GM12878 (cell line): ENCODE data around the gene TUBA8. TPM values are rescaled to one million over a fixed set of nuclear protein-coding genes. Genes with fewer than 3 reads are reported as not detected.

Source experiments
- ATAC-seq: fragments of 200-7000 bp; cut with Tn5 transposase; 3 replicates; pipeline ENCODE4 v1.9.1; 2020; ENCODE audit warnings: mild to moderate bottlenecking, moderate library complexity
- BruUV-seq: library from RNA; stranded (reverse); fragments of 400-500 nt; replicated peaks from 2 replicates; lab custom pipeline; 2021; lab: Mats Ljungman, UMichigan
- CTCF ChIA-PET: fragments of 300-600 bp; sonication (Branson Sonifier 250); formaldehyde crosslinking; extraction: SDS; loops from one replicate; lab custom pipeline; 2021; ENCODE audit warnings: inconsistent platforms; lab: Yijun Ruan, JAX
- POLR2A ChIA-PET: fragments of 350-600 bp; formaldehyde crosslinking; extraction: SDS; loops from one replicate; lab custom pipeline; 2021; ENCODE audit warnings: inconsistent platforms; lab: Charles Lee
- RAD21 ChIA-PET: fragments of 300-600 bp; sonication (Branson Sonifier 250); formaldehyde crosslinking; loops from one replicate; lab custom pipeline; 2023; ENCODE audit warnings: antibody characterized with exemption; ENCODE audit not compliant: unreplicated experiment; lab: Charles Lee
- SMC1A ChIA-PET: fragments of 300-600 bp; sonication (Branson Sonifier 250); formaldehyde crosslinking; loops from one replicate; lab custom pipeline; 2023; ENCODE audit not compliant: unreplicated experiment, uncharacterized antibody; lab: Charles Lee
- DNase-seq: peaks from one replicate; pipeline ENCODE4 v3.0.0-alpha.2; 2011; ENCODE audit warnings: low read depth, low spot score
- FAIRE-seq: peaks from 3 replicates; lab custom pipeline; 2011; peaks lifted over from hg19 to GRCh38; lab: Jason Lieb, UNC
- H2AFZ ChIP-seq: 2 replicates; pipeline ENCODE4 v1.6.0; 2011; ENCODE audit warnings: low read depth, low read length, control low read depth; ENCODE audit not compliant: control insufficient read depth
- H3K27ac ChIP-seq: 2 replicates; pipeline ENCODE4 v1.5.1; 2011; ENCODE audit warnings: control low read depth; ENCODE audit not compliant: control insufficient read depth, insufficient read depth
- H3K27me3 ChIP-seq, 2 experiments: replicated peaks in 1 of 2; 2 replicates each; pipeline versions ENCODE4 v1.6.0 to v1.6.1; 2011; ENCODE audit warnings: low read length in 1 of 2; ENCODE audit not compliant: control insufficient read depth in 2 of 2, insufficient read depth in 2 of 2
- H3K36me3 ChIP-seq, 2 experiments: 2 replicates each; pipeline ENCODE4 v1.5.1; 2011; ENCODE audit warnings: low read length in 1 of 2; ENCODE audit not compliant: control insufficient read depth in 2 of 2, insufficient read depth in 2 of 2
- H3K4me1 ChIP-seq: 2 replicates; pipeline ENCODE4 v1.6.1; 2011; ENCODE audit warnings: mild to moderate bottlenecking, low read length, moderate library complexity, mixed read lengths; ENCODE audit not compliant: control insufficient read depth, insufficient read depth
- H3K4me2 ChIP-seq: 2 replicates; pipeline ENCODE4 v1.6.0; 2011; ENCODE audit warnings: control low read depth; ENCODE audit not compliant: control insufficient read depth, insufficient read depth
- H3K4me3 ChIP-seq: fragments of 200-600 bp; sonication (generic); 2 replicates; pipeline ENCODE4 v1.5.1; 2016
- H3K79me2 ChIP-seq: 2 replicates; pipeline ENCODE4 v1.6.0; 2011; ENCODE audit warnings: low read length; ENCODE audit not compliant: control insufficient read depth, insufficient read depth
- H3K9ac ChIP-seq: 2 replicates; pipeline ENCODE4 v1.8.0; 2011; ENCODE audit warnings: low read length, control low read depth, mixed read lengths; ENCODE audit not compliant: control insufficient read depth, insufficient read depth
- H3K9me3 ChIP-seq: replicated peaks from 3 replicates; pipeline ENCODE4 v1.5.1; 2011; ENCODE audit warnings: mild to moderate bottlenecking, low read length; ENCODE audit not compliant: control insufficient read depth, insufficient read depth
- H4K20me1 ChIP-seq: 2 replicates; pipeline ENCODE4 v1.6.0; 2011; ENCODE audit not compliant: control insufficient read depth, insufficient read depth
- BHLHE40 ChIP-seq, 2 experiments: fragments of 450-650 bp in 1 of 2; IDR thresholded peaks; 2 replicates each; pipeline ENCODE4 v1.6.1; 2011 to 2017; ENCODE audit warnings: low read depth in 2 of 2, borderline replicate concordance in 1 of 2, improper control_type of control experiment in 1 of 2, low read length in 1 of 2, mild to moderate bottlenecking in 1 of 2
- BRCA1 ChIP-seq: IDR thresholded peaks from 2 replicates; pipeline ENCODE4 v1.6.1; 2011; ENCODE audit warnings: low read depth, low read length, improper control_type of control experiment
- DPF2 ChIP-seq: fragments of 450-650 bp; IDR thresholded peaks from 2 replicates; pipeline ENCODE4 v1.6.1; 2017; ENCODE audit warnings: mild to moderate bottlenecking
- EED ChIP-seq: sonication (generic); IDR thresholded peaks from 2 replicates; pipeline ENCODE4 v1.6.1; 2016; ENCODE audit warnings: antibody characterized with exemption, low read depth
- EZH2 ChIP-seq: IDR thresholded peaks from 2 replicates; pipeline ENCODE4 v1.6.1; 2012; ENCODE audit warnings: low read depth, mild to moderate bottlenecking, control low read depth, inconsistent platforms, low read length, borderline replicate concordance; ENCODE audit not compliant: control insufficient read depth
- IRF4 ChIP-seq: IDR thresholded peaks from 2 replicates; pipeline ENCODE4 v1.6.1; 2011; ENCODE audit warnings: low read depth, low read length
- KAT2A ChIP-seq: conservative IDR thresholded peaks from 2 replicates; pipeline ENCODE4 v1.6.1; 2011; ENCODE audit warnings: low read depth, low read length; ENCODE audit not compliant: control insufficient read depth
- MEF2A ChIP-seq: IDR thresholded peaks from 2 replicates; pipeline ENCODE4 v1.6.1; 2011; ENCODE audit warnings: low read depth, mild to moderate bottlenecking, low read length, moderate library complexity; ENCODE audit not compliant: insufficient read depth
- MEF2B ChIP-seq: fragments of 450-650 bp; IDR thresholded peaks from 2 replicates; pipeline ENCODE4 v1.6.1; 2018; ENCODE audit warnings: mild to moderate bottlenecking, moderate library complexity; ENCODE audit not compliant: partially characterized antibody, poor library complexity, severe bottlenecking
- NFYB ChIP-seq: IDR thresholded peaks from 2 replicates; pipeline ENCODE4 v1.6.1; 2011; ENCODE audit warnings: low read depth, mild to moderate bottlenecking, low read length, improper control_type of control experiment, moderate library complexity; ENCODE audit not compliant: insufficient read depth
- NR2C1 ChIP-seq: fragments of 450-650 bp; IDR thresholded peaks from 2 replicates; pipeline ENCODE4 v1.6.1; 2017; ENCODE audit warnings: antibody characterized with exemption, mild to moderate bottlenecking, moderate library complexity
- POLR2A ChIP-seq: IDR thresholded peaks from 2 replicates; pipeline ENCODE4 v1.6.1; 2011; ENCODE audit warnings: low read depth, mild to moderate bottlenecking, low read length
- RFX5 ChIP-seq: IDR thresholded peaks from 2 replicates; pipeline ENCODE4 v1.6.1; 2011; ENCODE audit warnings: low read depth, low read length, improper control_type of control experiment
- SIX5 ChIP-seq: IDR thresholded peaks from 2 replicates; pipeline ENCODE4 v1.6.1; 2011; ENCODE audit warnings: mild to moderate bottlenecking, low read depth, low read length, moderate library complexity; ENCODE audit not compliant: severe bottlenecking
- TCF3 ChIP-seq: IDR thresholded peaks from 2 replicates; pipeline ENCODE4 v1.6.1; 2012; ENCODE audit warnings: low read depth, mild to moderate bottlenecking, low read length, borderline replicate concordance; ENCODE audit not compliant: insufficient read depth
- ZBTB33 ChIP-seq: fragments of 450-650 bp; IDR thresholded peaks from 2 replicates; pipeline ENCODE4 v1.6.1; 2017; ENCODE audit warnings: mild to moderate bottlenecking
- ZBTB40 ChIP-seq: fragments of 450-650 bp; IDR thresholded peaks from 2 replicates; pipeline ENCODE4 v1.6.1; 2016; ENCODE audit warnings: mild to moderate bottlenecking, moderate library complexity, borderline replicate concordance
- ZNF622 ChIP-seq: fragments of 450-650 bp; IDR thresholded peaks from 2 replicates; pipeline ENCODE4 v1.6.1; 2017; ENCODE audit warnings: mild to moderate bottlenecking, inconsistent platforms
- WGBS: methylation state at CpG from one replicate; pipeline ENCODE4 v1.1.6; 2016; ENCODE audit warnings: low lambda C conversion rate; ENCODE audit not compliant: insufficient replicate concordance, insufficient coverage; ENCODE audit errors: missing lambda C conversion rate; 5-methylcytosine and 5-hydroxymethylcytosine counted together
- in situ Hi-C: fragments of 300-500 bp; cut with MboI; formaldehyde crosslinking; loops from 9 replicates; pipeline ENCODE4 v1.14.3; 2018; ENCODE audit warnings: mixed read lengths
- intact Hi-C: fragments of 100-400 bp; cut with micrococcal nuclease; formaldehyde crosslinking; loops from one replicate; pipeline ENCODE4 v1.14.2; 2022; ENCODE audit not compliant: unreplicated experiment
- polyA plus RNA-seq, 11 experiments: library from polyadenylated mRNA; depleted of rRNA in 4 of 11; unstranded in 6 of 11; stranded (reverse) in 5 of 11; fragments of >200 nt; fragmentation: Nextera tagmentation in 4 of 11; fragmentation: Illumina TruSeq in 1 of 11; extraction: Ambion mirVana in 4 of 11; extraction: Trizol in 1 of 11; gene quantifications; 1 replicate in 1 of 11; 2 replicates in 10 of 11; pipeline versions ENCODE4 v1.2.1 to v1.2.3, GENCODE V29; 2011 to 2016; ENCODE audit warnings: inconsistent platforms in 2 of 11, missing spikeins in 2 of 11, low read depth in 1 of 11
- total RNA-seq, 4 experiments: library from RNA; depleted of rRNA in 3 of 4; stranded (reverse); fragments of >200 nt in 3 of 4; fragmentation: Illumina TruSeq in 1 of 4; extraction: Trizol in 1 of 4; gene quantifications; 2 replicates each; pipeline versions ENCODE4 v1.2.1 to v1.2.3, GENCODE V29; 2013 to 2021

Gene TUBA8
- total and polyA plus RNA-seq, 10 of the 15 experiments (the other 5 are each of a cell fraction or from before 2014, with no cell fraction given): 2.2 to 30.3 (median 21.0) TPM

DNA sequence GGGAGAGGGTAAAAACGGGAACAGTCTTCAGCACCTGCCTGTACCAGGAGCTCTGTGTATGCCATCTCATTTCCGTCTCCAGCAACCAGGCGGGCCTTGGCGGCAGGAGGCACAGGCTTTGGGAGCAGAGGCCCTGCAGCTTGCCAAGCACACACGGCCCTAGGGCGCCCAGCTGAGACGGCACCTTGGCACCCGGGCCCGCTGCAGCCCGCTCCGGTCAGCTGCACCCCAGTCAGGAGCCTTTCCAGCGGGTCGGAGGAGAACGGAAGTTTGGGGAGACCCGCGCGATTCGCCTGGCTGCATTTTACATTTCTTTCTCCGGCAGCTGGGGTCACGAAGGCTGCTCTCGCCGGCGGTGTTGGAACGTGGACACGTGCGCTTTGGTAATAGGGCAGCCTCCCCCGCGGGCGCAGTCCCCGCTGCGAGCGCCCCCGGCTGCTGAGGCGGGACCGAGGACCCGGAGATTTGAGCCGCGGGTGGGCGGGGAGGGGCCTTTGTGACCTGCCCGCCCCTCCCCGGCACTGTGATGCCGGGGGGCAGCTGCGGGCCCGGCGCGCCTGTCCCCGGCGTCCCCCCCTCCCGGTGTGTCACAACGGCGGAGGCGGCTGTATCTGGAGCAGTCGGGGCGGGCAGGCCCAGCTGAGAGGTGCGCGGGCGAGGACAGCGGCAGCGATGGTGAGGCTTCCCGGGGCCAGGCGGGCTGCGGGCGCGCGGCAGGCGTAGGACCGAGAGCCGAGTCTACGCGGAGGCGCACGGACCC is at the start of gene TUBA8 (continued):
- TF ChIP-seq ZBTB33 (no peak), DPF2 (no peak), KAT2A (no peak), BHLHE40 (IDR thresholded peaks at IDR 0.05; ENCODE audit: borderline replicate concordance in 1 of 2, low read depth in 2 of 2, low read length in 1 of 2) (peak; percentile 91 to 92), EED (peak; percentile 41; the same call in 1 of the 2 replicates), BRCA1 (no peak), ZNF622 (no peak), NR2C1 (no peak), POLR2A (peak; percentile 73), RFX5 (no peak), EZH2 (no peak)

GRCh38 chr22:18062421-18062820 is 48.2 kb upstream of the TUBA8 start:
- H2AFZ ChIP-seq: no peak overlapping the region
- ChIA-PET CTCF (interaction anchor here (1.2 to 3.7 kb wide), 5 partner anchors 10 to 290 kb away, joined by 3 to 21 read pairs (median 5); no protein-coding TSS in a partner anchor), SMC1A (interaction anchor here (0.6 to 3.8 kb wide), 6 partner anchors 9 to 297 kb away, joined by 3 to 51 read pairs (median 3); partner anchors contain the start of gene PEX26), POLR2A (no interaction called here), RAD21 (interaction anchor here (1.0 to 3.7 kb wide), 5 partner anchors 9 to 232 kb away, joined by 3 to 40 read pairs (median 4); partner anchors contain the start of genes MICAL3 and PEX26)
- H3K9ac ChIP-seq: no peak overlapping the region
- no peak overlapping the region for H3K27ac ChIP-seq
- no peaks in the 10 kb centered on the region for H3K9me3 ChIP-seq
- H3K4me2 ChIP-seq: no peak overlapping the region
- BruUV-seq: no TSS peak
- H3K79me2 ChIP-seq: no peaks in the 10 kb centered on the region
- H3K4me3 ChIP-seq: no peak overlapping the region
- no peak for FAIRE-seq
- H3K27me3 ChIP-seq: no peaks in the 10 kb centered on the region
- WGBS: 56% methylated on average over 3 of the region's 3 CpGs
- no peaks in the 10 kb centered on the region for H3K36me3 ChIP-seq
- ATAC-seq: no peak
- no peak for DNase-seq
- in situ Hi-C loops: no loop called here
- intact Hi-C loops: no loop called here
- H3K4me1 ChIP-seq: peaks cover 24% of the 10 kb centered on the region
- no peaks in the 10 kb centered on the region for H4K20me1 ChIP-seq
- TF ChIP-seq NFYB (no peak), SIX5 (no peak), MEF2B (no peak), TCF3 (no peak), IRF4 (no peak), ZBTB40 (no peak), MEF2A (no peak)
